Measurements from ENCODE around the gene MTR. TPM values are rescaled to one million over a fixed set of nuclear protein-coding genes. Genes with fewer than 3 reads are reported as not detected.

Gene MTR
- total and polyA plus RNA-seq, 11 donors = 11.8 to 84.2 (median 47.4) TPM

DNA sequence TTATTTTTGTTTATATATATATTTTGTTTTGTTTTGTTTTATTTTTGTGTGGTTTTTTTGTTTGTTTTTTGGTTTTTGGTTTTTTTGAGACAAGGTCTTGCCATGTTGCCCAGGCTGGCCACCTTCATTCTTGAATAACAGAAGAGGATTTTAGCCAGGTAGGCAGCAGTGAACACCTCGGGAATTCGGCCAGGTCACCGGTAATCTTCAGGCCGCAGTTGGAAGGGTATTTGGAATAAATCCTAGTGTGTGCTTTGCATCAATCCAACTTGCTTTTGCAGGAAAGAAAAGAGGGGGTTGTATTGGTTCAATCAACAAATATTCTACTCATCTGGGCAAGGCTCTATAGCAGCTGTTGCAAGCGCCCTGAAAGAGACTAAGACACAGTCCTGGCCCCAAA is 155.3 kb downstream of the MTR start:
- no peak for TF ChIP-seq POLR2A (IDR thresholded peaks at IDR 0.05)
- TF ChIP-seq CTCF (IDR thresholded peaks at IDR 0.05) = no peak
- intact Hi-C loops (cut with DNase I) = no loop called here
- ATAC-seq (no peak), DNase-seq (no peak)
- no peaks in the 10 kb centered on the region for H3K27me3 ChIP-seq
- 79 to 93% (median 87%) methylated on average over 5 of the region's 5 CpGs for WGBS, 4 donors
- H3K9me3 ChIP-seq = peaks cover 0 to 10% (median 0%) of the 10 kb centered on the region in 12 donors
- no peaks in the 10 kb centered on the region for H3K36me3 ChIP-seq
- H3K4me1 ChIP-seq = peaks cover 0 to 15% (median 0%) of the 10 kb centered on the region in 12 donors
- H3K4me3 ChIP-seq = no peak overlapping the region
- H3K27ac ChIP-seq = no peak overlapping the region

GRCh38 chr1:236951672-236952071 is 156.6 kb downstream of the MTR start:
- DNase-seq = no peak
- H3K27ac ChIP-seq = no peak overlapping the region
- H3K9me3 ChIP-seq = peaks cover 0 to 10% (median 0%) of the 10 kb centered on the region in 12 donors
- peaks cover 0 to 15% (median 0%) of the 10 kb centered on the region in 12 donors for H3K4me1 ChIP-seq
- H3K27me3 ChIP-seq = no peaks in the 10 kb centered on the region
- 56 to 68% (median 60%) methylated on average over 7 of the region's 7 CpGs for WGBS, 4 donors
- TF ChIP-seq CTCF (IDR thresholded peaks at IDR 0.05) = no peak
- ATAC-seq = no peak
- no peaks in the 10 kb centered on the region for H3K36me3 ChIP-seq
- no peak overlapping the region for H3K4me3 ChIP-seq
- intact Hi-C loops (cut with DNase I) = no loop called here

GRCh38 chr1:236952246-236953003 is 157.3 kb downstream of the MTR start:
- Histone ChIP-seq H3K27ac (peak overlapping the region in 2 of 12 donors; percentile 12 to 19), H3K4me3 (peak overlapping the region in 3 of 12 donors; percentile 7 to 13 (median 7)), H3K9me3 (peaks cover 0 to 10% (median 0%) of the 10 kb centered on the region in 12 donors), H3K36me3 (no peaks in the 10 kb centered on the region), H3K27me3 (no peaks in the 10 kb centered on the region), H3K4me1 (peaks cover 0 to 15% (median 0%) of the 10 kb centered on the region in 12 donors)
- no peak for TF ChIP-seq CTCF (IDR thresholded peaks at IDR 0.05)
- ATAC-seq (peak in 2 of 4 donors; percentile 16 to 52), DNase-seq (no peak)
- WGBS, 4 donors = 22 to 31% (median 26%) methylated on average over 9 of the region's 9 CpGs
- intact Hi-C loops (cut with DNase I) = no loop called here

- no peak for ATAC-seq
- peaks cover 0 to 15% (median 0%) of the 10 kb centered on the region in 12 donors for H3K4me1 ChIP-seq
- no peaks in the 10 kb centered on the region for H3K36me3 ChIP-seq
- peaks cover 0 to 10% (median 0%) of the 10 kb centered on the region in 12 donors for H3K9me3 ChIP-seq
- H3K27me3 ChIP-seq = no peaks in the 10 kb centered on the region
- 70 to 78% (median 73%) methylated on average over 2 of the region's 2 CpGs for WGBS, 4 donors
- DNase-seq = no peak
- H3K27ac ChIP-seq = no peak overlapping the region
- intact Hi-C loops (cut with DNase I) = no loop called here
- no peak overlapping the region for H3K4me3 ChIP-seq
- no peak for TF ChIP-seq POLR2A (IDR thresholded peaks at IDR 0.05)
- TF ChIP-seq CTCF (IDR thresholded peaks at IDR 0.05) = no peak
Measured at GRCh38 chr1:236953151-236953700, 158.1 kb downstream of the MTR start.

Other genes starting within 250 kb of the MTR start
- gene HEATR1, start 190.8 kb upstream of the MTR start, total RNA-seq = 10 to 100 TPM in 5 of 9 donors, 1 to 10 TPM in 4; 6.6 to 17.2 (median 11.8) TPM
- gene HEATR1, start 190.8 kb upstream of the MTR start, polyA plus RNA-seq = 1 to 10 TPM; 2.4 to 8.3 TPM
- 1,000 to 10,000 TPM; 1,403 to 4,007 (median 2,928) TPM for gene ACTN2, start 108.8 kb upstream of the MTR start, total RNA-seq
- 1,000 to 10,000 TPM; 1,024 to 1,237 TPM for gene ACTN2, start 108.8 kb upstream of the MTR start, polyA plus RNA-seq
- not detected for gene MT1HL1, start 209.1 kb downstream of the MTR start, total RNA-seq
- not detected for gene MT1HL1, start 209.1 kb downstream of the MTR start, polyA plus RNA-seq
- 1,000 to 10,000 TPM in 1 of 9 donors, 100 to 1,000 TPM in 8; 408 to 1,319 (median 822) TPM for gene RYR2, start 246.9 kb downstream of the MTR start, total RNA-seq
- gene RYR2, start 246.9 kb downstream of the MTR start, polyA plus RNA-seq = 100 to 1,000 TPM in 1 of 2 donors, 10 to 100 TPM in 1; 77.7 to 144 TPM

Measured in heart left ventricle (tissue), 16 donors.